HCT116 (cell line): ENCODE data around the gene CFAP92. TPM values are rescaled to one million over a fixed set of nuclear protein-coding genes. Genes with fewer than 3 reads are reported as not detected.

Experiments
- ATAC-seq: fragments of 200-7000 bp; cut with Tn5 transposase; 2 replicates; pipeline ENCODE4 v1.9.1; 2020; ENCODE audit warnings: mild to moderate bottlenecking, moderate library complexity
- BruUV-seq: library from RNA; stranded (reverse); fragments of 400-500 nt; replicated peaks from 2 replicates; lab custom pipeline; 2021; lab: Mats Ljungman, UMichigan
- CTCF ChIA-PET: fragments of 300-600 bp; sonication (Branson Sonifier 250); formaldehyde crosslinking; loops from one replicate; lab custom pipeline; 2021; ENCODE audit warnings: antibody characterized with exemption; lab: Charles Lee
- POLR2A ChIA-PET: fragments of 300-600, 350-600 bp; sonication (Branson Sonifier 250); formaldehyde crosslinking; loops from one replicate; lab custom pipeline; 2021; ENCODE audit warnings: antibody characterized with exemption; lab: Charles Lee
- RAD21 ChIA-PET, 2 experiments: fragments of 300-600 bp; sonication (Branson Sonifier 250); formaldehyde crosslinking; loops; one replicate each; lab custom pipeline; 2023; ENCODE audit warnings: low total read pairs in 2 of 2; ENCODE audit not compliant: uncharacterized antibody in 2 of 2, unreplicated experiment in 2 of 2, low non-redundant PET in 1 of 2; lab: Charles Lee
- DNase-seq: peaks from one replicate; pipeline ENCODE4 v3.0.0-alpha.2; 2010; ENCODE audit warnings: low read depth, low spot score
- H2AFZ ChIP-seq: fragments of 200-600 bp; shearing (Covaris generic), sonication (generic); 2 replicates; pipeline ENCODE4 v1.6.1; 2017; ENCODE audit warnings: low read depth, mixed run types, mixed read lengths, antibody characterized with exemption, low read length; ENCODE audit not compliant: poor library complexity, severe bottlenecking
- H3K27ac ChIP-seq: 2 replicates; pipeline ENCODE4 v1.5.1; 2012; ENCODE audit warnings: low read depth, low read length
- H3K27me3 ChIP-seq: fragments of 200-600 bp; sonication (generic); 2 replicates; pipeline ENCODE4 v1.6.1; 2016; ENCODE audit warnings: mixed run types, low read length, mixed read lengths; ENCODE audit not compliant: insufficient read depth
- H3K36me3 ChIP-seq, 2 experiments: fragments of 200-500 bp in 1 of 2; fragments of 200-600 bp in 1 of 2; sonication (Bioruptor generic) in 1 of 2; sonication (generic) in 1 of 2; 2 replicates each; pipeline versions ENCODE4 v1.5.1 to v1.6.1; 2014 to 2016; ENCODE audit warnings: low read length in 2 of 2, inconsistent platforms in 1 of 2, mixed read lengths in 1 of 2, mixed run types in 1 of 2; ENCODE audit not compliant: insufficient read depth in 2 of 2, control insufficient read depth in 1 of 2
- H3K4me1 ChIP-seq, 2 experiments: fragments of 200-600 bp in 1 of 2; sonication (generic) in 1 of 2; 2 replicates each; pipeline versions ENCODE4 v1.5.1 to v1.6.1; 2012 to 2017; ENCODE audit warnings: low read length in 2 of 2, inconsistent platforms in 1 of 2, mild to moderate bottlenecking in 1 of 2, mixed read lengths in 1 of 2, mixed run types in 1 of 2, moderate library complexity in 1 of 2; ENCODE audit not compliant: insufficient read depth in 2 of 2, control insufficient read depth in 1 of 2
- H3K4me2 ChIP-seq: fragments of 200-600 bp; sonication (generic); 2 replicates; pipeline ENCODE4 v1.6.1; 2017; ENCODE audit warnings: mixed run types, low read length, mixed read lengths
- H3K4me3 ChIP-seq, 2 experiments: fragments of 200-600 bp in 1 of 2; sonication (generic) in 1 of 2; replicated peaks in 1 of 2; 2 replicates each; pipeline ENCODE4 v1.5.1; 2011 to 2016; ENCODE audit warnings: low read length in 2 of 2, control low read depth in 1 of 2, low read depth in 1 of 2, mild to moderate bottlenecking in 1 of 2, mixed read lengths in 1 of 2, mixed run types in 1 of 2
- H3K79me2 ChIP-seq: fragments of 200-600 bp; sonication (generic); 2 replicates; pipeline ENCODE4 v1.6.1; 2017; ENCODE audit warnings: mild to moderate bottlenecking, mixed run types, low read length, moderate library complexity, mixed read lengths; ENCODE audit not compliant: insufficient read depth
- H3K9ac ChIP-seq: fragments of 200-600 bp; sonication (generic); 2 replicates; pipeline ENCODE4 v1.6.1; 2016; ENCODE audit warnings: low read length, mixed read lengths
- H3K9me2 ChIP-seq: fragments of 200-600 bp; sonication (generic), shearing (Covaris generic); 2 replicates; pipeline ENCODE4 v1.6.1; 2017; ENCODE audit warnings: mixed run types, mild to moderate bottlenecking, moderate library complexity; ENCODE audit not compliant: insufficient read depth
- H3K9me3 ChIP-seq, 2 experiments: fragments of 200-500 bp in 1 of 2; fragments of 200-600 bp in 1 of 2; sonication (Bioruptor generic) in 1 of 2; sonication (generic) in 1 of 2; 2 replicates each; pipeline ENCODE4 v1.6.1; 2014 to 2017; ENCODE audit warnings: low read length in 2 of 2, mixed read lengths in 2 of 2, inconsistent platforms in 1 of 2, low read depth in 1 of 2, mild to moderate bottlenecking in 1 of 2, mixed run types in 1 of 2, moderate library complexity in 1 of 2; ENCODE audit not compliant: control insufficient read depth in 1 of 2, insufficient read depth in 1 of 2
- H4K20me1 ChIP-seq: fragments of 200-600 bp; sonication (generic), shearing (Covaris generic); 2 replicates; pipeline ENCODE4 v1.6.1; 2017; ENCODE audit warnings: mixed run types, mild to moderate bottlenecking, moderate library complexity; ENCODE audit not compliant: insufficient read depth
- CEBPB ChIP-seq: IDR thresholded peaks from 2 replicates; pipeline ENCODE4 v1.6.1; 2012; ENCODE audit warnings: low read depth
- ELF1 ChIP-seq: IDR thresholded peaks from 2 replicates; pipeline ENCODE4 v1.6.1; 2012; ENCODE audit warnings: low read depth, borderline replicate concordance
- EZH2phosphoT487 ChIP-seq: fragments of 200-600 bp; IDR thresholded peaks from 2 replicates; pipeline ENCODE4 v1.6.1; 2018; ENCODE audit warnings: antibody characterized with exemption, borderline replicate concordance
- POLR2AphosphoS5 ChIP-seq: IDR thresholded peaks from 2 replicates; pipeline ENCODE4 v1.6.1; 2011; ENCODE audit warnings: mild to moderate bottlenecking, low read depth, low read length, moderate library complexity
- RAD21 ChIP-seq: IDR thresholded peaks from 2 replicates; pipeline ENCODE4 v1.6.1; 2012; ENCODE audit warnings: low read depth, mild to moderate bottlenecking
- SIN3A ChIP-seq: IDR thresholded peaks from 2 replicates; pipeline ENCODE4 v1.6.1; 2012; ENCODE audit warnings: low read depth
- SP1 ChIP-seq: IDR thresholded peaks from 2 replicates; pipeline ENCODE4 v1.6.1; 2012; ENCODE audit warnings: low read depth
- SRF ChIP-seq: IDR thresholded peaks from 2 replicates; pipeline ENCODE4 v1.6.1; 2012; ENCODE audit warnings: low read depth
- YY1 ChIP-seq: IDR thresholded peaks from 2 replicates; pipeline ENCODE4 v1.6.1; 2011; ENCODE audit warnings: low read length, low read depth, moderate library complexity, mild to moderate bottlenecking; ENCODE audit not compliant: insufficient replicate concordance; ENCODE audit errors: extremely low read depth
- intact Hi-C: fragments of 100-400 bp; cut with micrococcal nuclease; formaldehyde crosslinking; loops from 2 replicates; pipeline ENCODE4 v1.10.0; 2022
- total RNA-seq: library from RNA; stranded (reverse); gene quantifications from one replicate; pipeline ENCODE4 v1.2.1, GENCODE V29; 2021; ENCODE audit not compliant: unreplicated experiment
- TF ChIP-seq, protein P1 (sequence below): IDR thresholded peaks from 2 replicates; pipeline ENCODE4 v1.6.1; 2011; ENCODE audit warnings: mild to moderate bottlenecking, low read length, moderate library complexity; ENCODE audit not compliant: insufficient replicate concordance; ENCODE audit errors: extremely low read depth
- TF ChIP-seq, protein P2 (sequence below), 3 experiments: fragments of 200-600 bp in 1 of 3; sonication (generic) in 1 of 3; IDR thresholded peaks in 2 of 3; conservative IDR thresholded peaks in 1 of 3; 2 replicates each; pipeline ENCODE4 v1.5.1; 2012 to 2017; ENCODE audit warnings: low read depth in 2 of 3, low read length in 2 of 3, antibody characterized with exemption in 1 of 3, borderline replicate concordance in 1 of 3, control low read depth in 1 of 3, mild to moderate bottlenecking in 1 of 3, mixed read lengths in 1 of 3, mixed run types in 1 of 3, moderate library complexity in 1 of 3; ENCODE audit not compliant: insufficient read depth in 1 of 3
- TF ChIP-seq, protein P3 (sequence below): IDR thresholded peaks from 2 replicates; pipeline ENCODE4 v1.6.1; 2012
- TF ChIP-seq, protein P4 (sequence below): IDR thresholded peaks from 2 replicates; pipeline ENCODE4 v1.6.1; 2012; ENCODE audit warnings: low read depth
- TF ChIP-seq, protein P5 (sequence below): IDR thresholded peaks from 2 replicates; pipeline ENCODE4 v1.6.1; 2012

CFAP92 gene
- total RNA-seq, 1 experiment from 2014 or later: 3.6 TPM

DNA sequence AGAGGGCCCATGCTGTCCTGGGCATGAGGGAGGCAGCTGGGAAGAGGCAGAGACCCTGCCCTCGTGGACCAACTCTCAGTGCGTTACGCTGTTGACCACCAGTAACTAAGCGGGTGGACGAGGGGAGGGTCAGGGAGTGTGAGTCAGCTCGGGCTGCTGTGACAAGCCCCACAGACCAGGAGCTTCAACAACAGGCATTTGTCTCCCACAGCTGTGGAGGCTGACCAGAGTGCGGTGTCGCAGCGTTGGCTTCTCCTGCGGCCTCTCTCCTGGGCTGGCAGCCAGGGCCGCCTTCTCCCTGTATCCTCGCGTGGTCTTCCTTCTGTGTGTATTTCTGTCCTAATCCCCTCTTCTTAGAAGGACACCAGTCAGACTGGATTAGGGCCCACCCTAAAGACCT, 20.3 kb upstream of the CFAP92 start:
- Histone ChIP-seq H3K79me2 (no peaks in the 10 kb centered on the region), H4K20me1 (no peaks in the 10 kb centered on the region), H3K9me3 (no peaks in the 10 kb centered on the region), H3K4me3 (no peak overlapping the region), H3K27ac (no peak overlapping the region), H3K4me2 (no peak overlapping the region)
- intact Hi-C loops: no loop called here
- CTCF ChIA-PET: interaction anchor here (0.5 kb wide), 1 partner anchor 24 kb away, joined by 3 read pairs; no protein-coding TSS in a partner anchor
- RAD21 ChIA-PET: no interaction called here
- no peak for ATAC-seq
- TF ChIP-seq, protein P1, sequence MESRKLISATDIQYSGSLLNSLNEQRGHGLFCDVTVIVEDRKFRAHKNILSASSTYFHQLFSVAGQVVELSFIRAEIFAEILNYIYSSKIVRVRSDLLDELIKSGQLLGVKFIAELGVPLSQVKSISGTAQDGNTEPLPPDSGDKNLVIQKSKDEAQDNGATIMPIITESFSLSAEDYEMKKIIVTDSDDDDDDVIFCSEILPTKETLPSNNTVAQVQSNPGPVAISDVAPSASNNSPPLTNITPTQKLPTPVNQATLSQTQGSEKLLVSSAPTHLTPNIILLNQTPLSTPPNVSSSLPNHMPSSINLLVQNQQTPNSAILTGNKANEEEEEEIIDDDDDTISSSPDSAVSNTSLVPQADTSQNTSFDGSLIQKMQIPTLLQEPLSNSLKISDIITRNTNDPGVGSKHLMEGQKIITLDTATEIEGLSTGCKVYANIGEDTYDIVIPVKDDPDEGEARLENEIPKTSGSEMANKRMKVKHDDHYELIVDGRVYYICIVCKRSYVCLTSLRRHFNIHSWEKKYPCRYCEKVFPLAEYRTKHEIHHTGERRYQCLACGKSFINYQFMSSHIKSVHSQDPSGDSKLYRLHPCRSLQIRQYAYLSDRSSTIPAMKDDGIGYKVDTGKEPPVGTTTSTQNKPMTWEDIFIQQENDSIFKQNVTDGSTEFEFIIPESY: no peak
- TF ChIP-seq, protein P2, sequence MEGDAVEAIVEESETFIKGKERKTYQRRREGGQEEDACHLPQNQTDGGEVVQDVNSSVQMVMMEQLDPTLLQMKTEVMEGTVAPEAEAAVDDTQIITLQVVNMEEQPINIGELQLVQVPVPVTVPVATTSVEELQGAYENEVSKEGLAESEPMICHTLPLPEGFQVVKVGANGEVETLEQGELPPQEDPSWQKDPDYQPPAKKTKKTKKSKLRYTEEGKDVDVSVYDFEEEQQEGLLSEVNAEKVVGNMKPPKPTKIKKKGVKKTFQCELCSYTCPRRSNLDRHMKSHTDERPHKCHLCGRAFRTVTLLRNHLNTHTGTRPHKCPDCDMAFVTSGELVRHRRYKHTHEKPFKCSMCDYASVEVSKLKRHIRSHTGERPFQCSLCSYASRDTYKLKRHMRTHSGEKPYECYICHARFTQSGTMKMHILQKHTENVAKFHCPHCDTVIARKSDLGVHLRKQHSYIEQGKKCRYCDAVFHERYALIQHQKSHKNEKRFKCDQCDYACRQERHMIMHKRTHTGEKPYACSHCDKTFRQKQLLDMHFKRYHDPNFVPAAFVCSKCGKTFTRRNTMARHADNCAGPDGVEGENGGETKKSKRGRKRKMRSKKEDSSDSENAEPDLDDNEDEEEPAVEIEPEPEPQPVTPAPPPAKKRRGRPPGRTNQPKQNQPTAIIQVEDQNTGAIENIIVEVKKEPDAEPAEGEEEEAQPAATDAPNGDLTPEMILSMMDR (IDR thresholded peaks at IDR 0.05 in 2 of 3, conservative IDR thresholded peaks at IDR 0.05 in 1 of 3; ENCODE audit: borderline replicate concordance in 1 of 3, insufficient read depth in 1 of 3, low read depth in 2 of 3, low read length in 2 of 3): no peak
- TF ChIP-seq CEBPB (no peak), SRF (no peak), SIN3A (no peak), SP1 (no peak), POLR2AphosphoS5 (no peak), YY1 (no peak), ELF1 (no peak), RAD21 (no peak), EZH2phosphoT487 (no peak)
- TF ChIP-seq, protein P3, sequence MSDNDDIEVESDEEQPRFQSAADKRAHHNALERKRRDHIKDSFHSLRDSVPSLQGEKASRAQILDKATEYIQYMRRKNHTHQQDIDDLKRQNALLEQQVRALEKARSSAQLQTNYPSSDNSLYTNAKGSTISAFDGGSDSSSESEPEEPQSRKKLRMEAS: no peak
- TF ChIP-seq, protein P4, sequence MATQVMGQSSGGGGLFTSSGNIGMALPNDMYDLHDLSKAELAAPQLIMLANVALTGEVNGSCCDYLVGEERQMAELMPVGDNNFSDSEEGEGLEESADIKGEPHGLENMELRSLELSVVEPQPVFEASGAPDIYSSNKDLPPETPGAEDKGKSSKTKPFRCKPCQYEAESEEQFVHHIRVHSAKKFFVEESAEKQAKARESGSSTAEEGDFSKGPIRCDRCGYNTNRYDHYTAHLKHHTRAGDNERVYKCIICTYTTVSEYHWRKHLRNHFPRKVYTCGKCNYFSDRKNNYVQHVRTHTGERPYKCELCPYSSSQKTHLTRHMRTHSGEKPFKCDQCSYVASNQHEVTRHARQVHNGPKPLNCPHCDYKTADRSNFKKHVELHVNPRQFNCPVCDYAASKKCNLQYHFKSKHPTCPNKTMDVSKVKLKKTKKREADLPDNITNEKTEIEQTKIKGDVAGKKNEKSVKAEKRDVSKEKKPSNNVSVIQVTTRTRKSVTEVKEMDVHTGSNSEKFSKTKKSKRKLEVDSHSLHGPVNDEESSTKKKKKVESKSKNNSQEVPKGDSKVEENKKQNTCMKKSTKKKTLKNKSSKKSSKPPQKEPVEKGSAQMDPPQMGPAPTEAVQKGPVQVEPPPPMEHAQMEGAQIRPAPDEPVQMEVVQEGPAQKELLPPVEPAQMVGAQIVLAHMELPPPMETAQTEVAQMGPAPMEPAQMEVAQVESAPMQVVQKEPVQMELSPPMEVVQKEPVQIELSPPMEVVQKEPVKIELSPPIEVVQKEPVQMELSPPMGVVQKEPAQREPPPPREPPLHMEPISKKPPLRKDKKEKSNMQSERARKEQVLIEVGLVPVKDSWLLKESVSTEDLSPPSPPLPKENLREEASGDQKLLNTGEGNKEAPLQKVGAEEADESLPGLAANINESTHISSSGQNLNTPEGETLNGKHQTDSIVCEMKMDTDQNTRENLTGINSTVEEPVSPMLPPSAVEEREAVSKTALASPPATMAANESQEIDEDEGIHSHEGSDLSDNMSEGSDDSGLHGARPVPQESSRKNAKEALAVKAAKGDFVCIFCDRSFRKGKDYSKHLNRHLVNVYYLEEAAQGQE: no peak
- TF ChIP-seq, protein P5, sequence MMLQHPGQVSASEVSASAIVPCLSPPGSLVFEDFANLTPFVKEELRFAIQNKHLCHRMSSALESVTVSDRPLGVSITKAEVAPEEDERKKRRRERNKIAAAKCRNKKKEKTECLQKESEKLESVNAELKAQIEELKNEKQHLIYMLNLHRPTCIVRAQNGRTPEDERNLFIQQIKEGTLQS: no peak
- TF ChIP-seq, all 23 proteins: peak for 0
- Histone ChIP-seq H2AFZ (no peak overlapping the region), H3K36me3 (no peaks in the 10 kb centered on the region), H3K9ac (no peak overlapping the region), H3K27me3 (no peaks in the 10 kb centered on the region), H3K4me1 (peaks cover 11 to 16% of the 10 kb centered on the region in 2 experiments), H3K9me2 (no peaks in the 10 kb centered on the region)
- no TSS peak for BruUV-seq
- DNase-seq: no peak
- POLR2A ChIA-PET: interaction anchor here (1.0 kb wide), 1 partner anchor 13 kb away, joined by 3 read pairs; no protein-coding TSS in a partner anchor
